Loucy (cell line): ENCODE results near the gene ARHGAP45.

Experiments used
- EZH2phosphoT487 ChIP-seq: fragments of 200-600 bp; IDR thresholded peaks from 2 replicates; pipeline ENCODE4 v1.6.1; 2018; ENCODE audit warnings: antibody characterized with exemption, mild to moderate bottlenecking, moderate library complexity, borderline replicate concordance
- TF ChIP-seq, protein P1 (sequence below): fragments of 200-600 bp; sonication (generic); conservative IDR thresholded peaks from 2 replicates; pipeline ENCODE4 v1.5.1; 2014; ENCODE audit warnings: mild to moderate bottlenecking, antibody characterized with exemption, low read length

DNA sequence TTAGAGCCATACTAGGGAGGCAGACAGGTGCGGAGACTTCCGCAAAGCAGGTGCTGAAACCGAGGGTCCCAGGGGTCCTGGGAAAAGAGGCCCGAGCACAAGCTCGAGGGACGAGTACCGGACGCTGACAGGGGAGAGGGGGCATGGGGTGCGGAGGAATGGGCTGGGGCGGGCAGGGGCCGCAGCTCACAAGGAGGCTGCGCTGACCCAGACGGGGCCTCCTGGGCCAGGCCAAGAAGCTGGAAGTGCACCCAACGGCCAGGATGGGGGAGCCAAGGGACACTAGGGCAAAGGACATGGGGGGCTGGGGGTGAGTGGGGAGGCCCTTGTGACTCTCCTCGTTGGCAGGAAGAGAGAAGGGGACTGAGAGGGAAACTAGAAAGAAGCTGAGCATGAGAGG lies 26.4 kb downstream of the ARHGAP45 start:
- TF ChIP-seq, protein P1, sequence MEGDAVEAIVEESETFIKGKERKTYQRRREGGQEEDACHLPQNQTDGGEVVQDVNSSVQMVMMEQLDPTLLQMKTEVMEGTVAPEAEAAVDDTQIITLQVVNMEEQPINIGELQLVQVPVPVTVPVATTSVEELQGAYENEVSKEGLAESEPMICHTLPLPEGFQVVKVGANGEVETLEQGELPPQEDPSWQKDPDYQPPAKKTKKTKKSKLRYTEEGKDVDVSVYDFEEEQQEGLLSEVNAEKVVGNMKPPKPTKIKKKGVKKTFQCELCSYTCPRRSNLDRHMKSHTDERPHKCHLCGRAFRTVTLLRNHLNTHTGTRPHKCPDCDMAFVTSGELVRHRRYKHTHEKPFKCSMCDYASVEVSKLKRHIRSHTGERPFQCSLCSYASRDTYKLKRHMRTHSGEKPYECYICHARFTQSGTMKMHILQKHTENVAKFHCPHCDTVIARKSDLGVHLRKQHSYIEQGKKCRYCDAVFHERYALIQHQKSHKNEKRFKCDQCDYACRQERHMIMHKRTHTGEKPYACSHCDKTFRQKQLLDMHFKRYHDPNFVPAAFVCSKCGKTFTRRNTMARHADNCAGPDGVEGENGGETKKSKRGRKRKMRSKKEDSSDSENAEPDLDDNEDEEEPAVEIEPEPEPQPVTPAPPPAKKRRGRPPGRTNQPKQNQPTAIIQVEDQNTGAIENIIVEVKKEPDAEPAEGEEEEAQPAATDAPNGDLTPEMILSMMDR: no peak
- TF ChIP-seq EZH2phosphoT487: no peak
